HepG2 (cell line): Measurements from ENCODE around the gene GYG1. TPM values are rescaled to one million over a fixed set of nuclear protein-coding genes. Genes with fewer than 3 reads are reported as not detected.

ENCODE experiments used
- ARID2 ChIP-seq: sonication (generic); formaldehyde crosslinking; IDR thresholded peaks from 2 replicates; pipeline ENCODE4 v1.8.1; 2022; ENCODE audit warnings: mild to moderate bottlenecking, missing genetic modification reagents, borderline replicate concordance
- MAZ ChIP-seq, 2 experiments: sonication (generic) in 1 of 2; formaldehyde crosslinking in 1 of 2; IDR thresholded peaks; 2 replicates each; pipeline versions ENCODE4 v1.5.0 to v1.6.1; 2012 to 2020; ENCODE audit warnings: low read depth in 2 of 2, mild to moderate bottlenecking in 2 of 2, borderline replicate concordance in 1 of 2, improper control_type of control experiment in 1 of 2, low read length in 1 of 2, missing genetic modification reagents in 1 of 2, moderate library complexity in 1 of 2
- NR2C2 ChIP-seq: sonication (generic); formaldehyde crosslinking; IDR thresholded peaks from 2 replicates; pipeline ENCODE4 v1.4.0; 2020; ENCODE audit warnings: missing genetic modification reagents, mild to moderate bottlenecking, moderate library complexity, borderline replicate concordance
- NRL ChIP-seq: sonication (generic); formaldehyde crosslinking; IDR thresholded peaks from 2 replicates; pipeline ENCODE4 v1.5.0; 2020; ENCODE audit warnings: missing genetic modification reagents, mild to moderate bottlenecking, moderate library complexity, borderline replicate concordance
- POLR2G ChIP-seq: fragments of 200-400 bp; formaldehyde crosslinking; IDR thresholded peaks from 2 replicates; pipeline ENCODE4 v1.6.1; 2018; ENCODE audit warnings: mild to moderate bottlenecking, low read depth, low read length, moderate library complexity
- SALL2 ChIP-seq: sonication (generic); formaldehyde crosslinking; IDR thresholded peaks from 2 replicates; pipeline ENCODE4 v1.8.1; 2023; ENCODE audit warnings: mild to moderate bottlenecking, missing genetic modification reagents, inconsistent platforms
- SNAPC2 ChIP-seq: sonication (generic); formaldehyde crosslinking; IDR thresholded peaks from 2 replicates; pipeline ENCODE4 v1.8.1; 2022; ENCODE audit warnings: mild to moderate bottlenecking, missing genetic modification reagents
- TCF7L2 ChIP-seq: IDR thresholded peaks from 2 replicates; pipeline ENCODE4 v1.6.1; 2011; ENCODE audit warnings: mild to moderate bottlenecking, low read depth, low read length, moderate library complexity
- ZNF543 ChIP-seq: sonication (generic); formaldehyde crosslinking; IDR thresholded peaks from 2 replicates; pipeline ENCODE4 v1.4.0; 2020; ENCODE audit warnings: mild to moderate bottlenecking, missing genetic modification reagents
- ZNF564 ChIP-seq: sonication (generic); formaldehyde crosslinking; IDR thresholded peaks from 2 replicates; pipeline ENCODE4 v1.8.1; 2023; ENCODE audit warnings: mild to moderate bottlenecking, missing genetic modification reagents
- ZSCAN12 ChIP-seq: sonication (generic); formaldehyde crosslinking; IDR thresholded peaks from 2 replicates; pipeline ENCODE4 v1.9.0; 2021; ENCODE audit warnings: mild to moderate bottlenecking, missing genetic modification reagents
- ZSCAN31 ChIP-seq: sonication (generic); formaldehyde crosslinking; IDR thresholded peaks from 2 replicates; pipeline ENCODE4 v1.5.0; 2020; ENCODE audit warnings: low read depth, mild to moderate bottlenecking, missing genetic modification reagents
- polyA plus RNA-seq, 8 experiments: library from polyadenylated mRNA; depleted of rRNA in 3 of 8; stranded (reverse) in 7 of 8; unstranded in 1 of 8; fragments of >200 nt; fragmentation: Illumina TruSeq in 4 of 8; extraction: Trizol in 4 of 8; gene quantifications; 2 replicates each; pipeline versions ENCODE4 v1.2.1 to v1.2.3, GENCODE V29; 2011 to 2016; ENCODE audit warnings: low read depth in 4 of 8, missing spikeins in 1 of 8, mixed read lengths in 1 of 8; ENCODE audit not compliant: insufficient read depth in 1 of 8
- total RNA-seq, 5 experiments: library from RNA; depleted of rRNA; stranded (reverse); fragments of >200 nt; fragmentation: Illumina TruSeq; extraction: Trizol; gene quantifications; 2 replicates each; pipeline ENCODE4 v1.2.3, GENCODE V29; 2016; ENCODE audit warnings: low read depth in 1 of 5
- TF ChIP-seq, protein P1 (sequence below), 2 experiments: IDR thresholded peaks; 2 replicates each; pipeline ENCODE4 v1.6.1; 2011 to 2012; ENCODE audit warnings: low read length in 2 of 2, borderline replicate concordance in 1 of 2, low read depth in 1 of 2, mild to moderate bottlenecking in 1 of 2, moderate library complexity in 1 of 2
- TF ChIP-seq, protein P2 (sequence below): sonication (generic); formaldehyde crosslinking; IDR thresholded peaks from 2 replicates; pipeline ENCODE4 v1.5.1; 2020; ENCODE audit warnings: missing genetic modification reagents, mild to moderate bottlenecking, borderline replicate concordance
- TF ChIP-seq, protein P3 (sequence below): sonication (generic); formaldehyde crosslinking; IDR thresholded peaks from 2 replicates; pipeline ENCODE4 v1.4.0; 2020; ENCODE audit warnings: missing genetic modification reagents
- TF ChIP-seq, protein P4 (sequence below): sonication (generic); formaldehyde crosslinking; IDR thresholded peaks from 2 replicates; pipeline ENCODE4 v1.4.0; 2020; ENCODE audit warnings: missing genetic modification reagents, mild to moderate bottlenecking, borderline replicate concordance
- TF ChIP-seq, protein P5 (sequence below): sonication (generic); formaldehyde crosslinking; IDR thresholded peaks from 2 replicates; pipeline ENCODE4 v1.5.0; 2020; ENCODE audit warnings: missing genetic modification reagents, mild to moderate bottlenecking, borderline replicate concordance

GYG1 gene
- total and polyA plus RNA-seq, 2 of the 13 experiments (the other 11 are each of a cell fraction or from before 2014, with no cell fraction given) = 15.7 to 28.1 TPM

DNA sequence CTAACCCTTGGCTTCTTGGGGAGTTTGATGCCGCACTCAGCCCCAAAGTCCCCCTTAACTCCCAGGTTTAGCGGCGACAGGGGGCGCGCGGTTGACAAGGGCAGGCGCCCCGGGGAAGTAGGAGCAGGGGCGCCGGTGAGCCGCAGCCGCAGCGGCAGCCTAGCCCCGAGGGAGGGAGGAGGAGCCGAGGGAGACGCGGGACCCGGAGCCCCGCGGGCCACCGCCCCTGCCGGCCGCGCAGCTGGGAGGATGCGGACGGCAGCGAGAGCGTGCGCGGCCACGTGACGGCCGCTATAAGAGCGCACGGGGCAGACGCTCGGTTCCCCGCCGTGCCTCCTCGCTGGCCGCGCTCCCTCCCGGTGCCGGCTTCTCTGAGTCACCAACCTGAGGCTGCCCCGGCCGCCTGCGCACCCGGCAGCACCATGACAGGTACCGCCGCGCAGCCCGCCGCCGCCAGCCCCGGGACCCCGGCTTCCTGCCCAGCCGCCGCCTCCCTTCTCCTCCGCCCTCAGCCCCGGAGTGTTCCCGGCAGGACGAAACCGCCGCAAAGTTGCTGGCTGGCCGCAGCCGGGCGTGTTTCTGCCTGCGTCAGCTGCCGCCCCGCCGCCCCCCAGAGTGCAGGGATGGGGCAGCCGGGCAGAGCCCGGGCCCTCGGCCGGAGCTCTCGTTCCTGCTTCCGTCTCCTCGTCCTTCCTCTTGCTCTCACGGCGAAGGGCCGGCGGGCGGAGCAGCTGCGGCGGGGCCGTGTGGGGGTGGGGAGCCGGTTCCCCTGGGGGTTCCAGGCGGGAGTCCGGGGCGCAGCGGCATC is at the start of gene GYG1 (continued):
- TF ChIP-seq, protein P1, sequence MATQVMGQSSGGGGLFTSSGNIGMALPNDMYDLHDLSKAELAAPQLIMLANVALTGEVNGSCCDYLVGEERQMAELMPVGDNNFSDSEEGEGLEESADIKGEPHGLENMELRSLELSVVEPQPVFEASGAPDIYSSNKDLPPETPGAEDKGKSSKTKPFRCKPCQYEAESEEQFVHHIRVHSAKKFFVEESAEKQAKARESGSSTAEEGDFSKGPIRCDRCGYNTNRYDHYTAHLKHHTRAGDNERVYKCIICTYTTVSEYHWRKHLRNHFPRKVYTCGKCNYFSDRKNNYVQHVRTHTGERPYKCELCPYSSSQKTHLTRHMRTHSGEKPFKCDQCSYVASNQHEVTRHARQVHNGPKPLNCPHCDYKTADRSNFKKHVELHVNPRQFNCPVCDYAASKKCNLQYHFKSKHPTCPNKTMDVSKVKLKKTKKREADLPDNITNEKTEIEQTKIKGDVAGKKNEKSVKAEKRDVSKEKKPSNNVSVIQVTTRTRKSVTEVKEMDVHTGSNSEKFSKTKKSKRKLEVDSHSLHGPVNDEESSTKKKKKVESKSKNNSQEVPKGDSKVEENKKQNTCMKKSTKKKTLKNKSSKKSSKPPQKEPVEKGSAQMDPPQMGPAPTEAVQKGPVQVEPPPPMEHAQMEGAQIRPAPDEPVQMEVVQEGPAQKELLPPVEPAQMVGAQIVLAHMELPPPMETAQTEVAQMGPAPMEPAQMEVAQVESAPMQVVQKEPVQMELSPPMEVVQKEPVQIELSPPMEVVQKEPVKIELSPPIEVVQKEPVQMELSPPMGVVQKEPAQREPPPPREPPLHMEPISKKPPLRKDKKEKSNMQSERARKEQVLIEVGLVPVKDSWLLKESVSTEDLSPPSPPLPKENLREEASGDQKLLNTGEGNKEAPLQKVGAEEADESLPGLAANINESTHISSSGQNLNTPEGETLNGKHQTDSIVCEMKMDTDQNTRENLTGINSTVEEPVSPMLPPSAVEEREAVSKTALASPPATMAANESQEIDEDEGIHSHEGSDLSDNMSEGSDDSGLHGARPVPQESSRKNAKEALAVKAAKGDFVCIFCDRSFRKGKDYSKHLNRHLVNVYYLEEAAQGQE (IDR thresholded peaks at IDR 0.05; ENCODE audit: borderline replicate concordance in 1 of 2, low read depth in 1 of 2, low read length in 2 of 2) = no peak; a peak in 1 of 4 replicates
- TF ChIP-seq, protein P2, sequence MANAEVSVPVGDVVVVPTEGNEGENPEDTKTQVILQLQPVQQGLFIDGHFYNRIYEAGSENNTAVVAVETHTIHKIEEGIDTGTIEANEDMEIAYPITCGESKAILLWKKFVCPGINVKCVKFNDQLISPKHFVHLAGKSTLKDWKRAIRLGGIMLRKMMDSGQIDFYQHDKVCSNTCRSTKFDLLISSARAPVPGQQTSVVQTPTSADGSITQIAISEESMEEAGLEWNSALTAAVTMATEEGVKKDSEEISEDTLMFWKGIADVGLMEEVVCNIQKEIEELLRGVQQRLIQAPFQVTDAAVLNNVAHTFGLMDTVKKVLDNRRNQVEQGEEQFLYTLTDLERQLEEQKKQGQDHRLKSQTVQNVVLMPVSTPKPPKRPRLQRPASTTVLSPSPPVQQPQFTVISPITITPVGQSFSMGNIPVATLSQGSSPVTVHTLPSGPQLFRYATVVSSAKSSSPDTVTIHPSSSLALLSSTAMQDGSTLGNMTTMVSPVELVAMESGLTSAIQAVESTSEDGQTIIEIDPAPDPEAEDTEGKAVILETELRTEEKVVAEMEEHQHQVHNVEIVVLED (CRISPR knock-in tag) = peak; percentile 90
- TF ChIP-seq, protein P3, sequence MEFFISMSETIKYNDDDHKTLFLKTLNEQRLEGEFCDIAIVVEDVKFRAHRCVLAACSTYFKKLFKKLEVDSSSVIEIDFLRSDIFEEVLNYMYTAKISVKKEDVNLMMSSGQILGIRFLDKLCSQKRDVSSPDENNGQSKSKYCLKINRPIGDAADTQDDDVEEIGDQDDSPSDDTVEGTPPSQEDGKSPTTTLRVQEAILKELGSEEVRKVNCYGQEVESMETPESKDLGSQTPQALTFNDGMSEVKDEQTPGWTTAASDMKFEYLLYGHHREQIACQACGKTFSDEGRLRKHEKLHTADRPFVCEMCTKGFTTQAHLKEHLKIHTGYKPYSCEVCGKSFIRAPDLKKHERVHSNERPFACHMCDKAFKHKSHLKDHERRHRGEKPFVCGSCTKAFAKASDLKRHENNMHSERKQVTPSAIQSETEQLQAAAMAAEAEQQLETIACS (CRISPR knock-in tag) = peak; percentile 89
- TF ChIP-seq NR2C2 (CRISPR knock-in tag) (no peak), ARID2 (peak; percentile 29; the same call in 1 of the 2 replicates), NRL (CRISPR knock-in tag) (peak; percentile 56; the same call in 1 of the 2 replicates), ZSCAN12 (CRISPR knock-in tag) (0 out of 2 replicates have a peak, but pooled peaks have one; percentile 19), ZNF543 (peak; percentile 50; the same call in 1 of the 2 replicates), ZSCAN31 (CRISPR knock-in tag) (peak; percentile 89), SALL2 (peak; percentile 95), SNAPC2 (CRISPR knock-in tag) (no peak), TCF7L2 (no peak), MAZ (IDR thresholded peaks at IDR 0.05; ENCODE audit: borderline replicate concordance, low read depth, low read length) (peak; percentile 67; the same call in 1 of the 2 replicates), MAZ (CRISPR knock-in tag; IDR thresholded peaks at IDR 0.05; ENCODE audit: low read depth) (peak; percentile 92), ZNF564 (CRISPR knock-in tag) (peak; percentile 73), POLR2G (peak; percentile 73)
- TF ChIP-seq, protein P4, sequence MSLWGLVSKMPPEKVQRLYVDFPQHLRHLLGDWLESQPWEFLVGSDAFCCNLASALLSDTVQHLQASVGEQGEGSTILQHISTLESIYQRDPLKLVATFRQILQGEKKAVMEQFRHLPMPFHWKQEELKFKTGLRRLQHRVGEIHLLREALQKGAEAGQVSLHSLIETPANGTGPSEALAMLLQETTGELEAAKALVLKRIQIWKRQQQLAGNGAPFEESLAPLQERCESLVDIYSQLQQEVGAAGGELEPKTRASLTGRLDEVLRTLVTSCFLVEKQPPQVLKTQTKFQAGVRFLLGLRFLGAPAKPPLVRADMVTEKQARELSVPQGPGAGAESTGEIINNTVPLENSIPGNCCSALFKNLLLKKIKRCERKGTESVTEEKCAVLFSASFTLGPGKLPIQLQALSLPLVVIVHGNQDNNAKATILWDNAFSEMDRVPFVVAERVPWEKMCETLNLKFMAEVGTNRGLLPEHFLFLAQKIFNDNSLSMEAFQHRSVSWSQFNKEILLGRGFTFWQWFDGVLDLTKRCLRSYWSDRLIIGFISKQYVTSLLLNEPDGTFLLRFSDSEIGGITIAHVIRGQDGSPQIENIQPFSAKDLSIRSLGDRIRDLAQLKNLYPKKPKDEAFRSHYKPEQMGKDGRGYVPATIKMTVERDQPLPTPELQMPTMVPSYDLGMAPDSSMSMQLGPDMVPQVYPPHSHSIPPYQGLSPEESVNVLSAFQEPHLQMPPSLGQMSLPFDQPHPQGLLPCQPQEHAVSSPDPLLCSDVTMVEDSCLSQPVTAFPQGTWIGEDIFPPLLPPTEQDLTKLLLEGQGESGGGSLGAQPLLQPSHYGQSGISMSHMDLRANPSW (CRISPR knock-in tag) = no peak
- TF ChIP-seq, protein P5, sequence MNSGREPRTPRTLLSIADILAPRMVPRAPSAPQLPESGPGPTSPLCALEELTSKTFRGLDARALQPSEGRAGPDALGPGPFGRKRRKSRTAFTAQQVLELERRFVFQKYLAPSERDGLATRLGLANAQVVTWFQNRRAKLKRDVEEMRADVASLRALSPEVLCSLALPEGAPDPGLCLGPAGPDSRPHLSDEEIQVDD (CRISPR knock-in tag) = 0 out of 2 replicates have a peak, but pooled peaks have one; percentile 64
